Stimulated activated CD4-positive, alpha-beta T cell treated with anti-CD3 and anti-CD28 coated beads, Interleukin-4, amount 100 ng/mL, for 48 hours (primary cell): ENCODE results near the gene GDF2.

Experiments
- DNase-seq, 2 donors: peaks; one replicate each; pipeline ENCODE4 v3.0.0-alpha.2; 2020; ENCODE audit warnings: low read depth in 2 of 2

The GDF2 gene

GRCh38 chr10:47311932-47312662 lies 10.2 kb upstream of the GDF2 start:
- DNase-seq: peak; percentile 79

- DNase-seq: no peak
Measured at GRCh38 chr10:47312663-47312995, 9.6 kb upstream of the GDF2 start.

- no peak for DNase-seq
Measured at GRCh38 chr10:47314416-47314970, 7.8 kb upstream of the GDF2 start.

- DNase-seq: no peak
Measured at GRCh38 chr10:47315421-47315820, 6.8 kb upstream of the GDF2 start.

GRCh38 chr10:47316131-47316530 lies 6.1 kb upstream of the GDF2 start:
- DNase-seq: no peak

GRCh38 chr10:47317251-47317650 lies 5.0 kb upstream of the GDF2 start:
- DNase-seq: no peak

GRCh38 chr10:47318706-47319105 lies 3.5 kb upstream of the GDF2 start:
- DNase-seq: no peak

GRCh38 chr10:47319784-47320183 lies 2.5 kb upstream of the GDF2 start:
- no peak for DNase-seq

- no peak for DNase-seq
Measured at GRCh38 chr10:47320812-47321211, 1.4 kb upstream of the GDF2 start.

GRCh38 chr10:47321521-47322195 lies 596 bp upstream of the GDF2 start:
- DNase-seq: no peak

- no peak for DNase-seq
Measured at GRCh38 chr10:47323087-47323486, 833 bp downstream of the GDF2 start.

- DNase-seq: no peak
Measured at GRCh38 chr10:47323636-47324296, 1.5 kb downstream of the GDF2 start.

GRCh38 chr10:47325303-47326291 lies 3.3 kb downstream of the GDF2 start:
- no peak for DNase-seq

- no peak for DNase-seq
Measured at GRCh38 chr10:47326306-47326926, 4.2 kb downstream of the GDF2 start.

GRCh38 chr10:47326927-47327330 lies 4.7 kb downstream of the GDF2 start:
- no peak for DNase-seq

GRCh38 chr10:47329855-47330254 lies 7.6 kb downstream of the GDF2 start:
- no peak for DNase-seq

- no peak for DNase-seq
Measured at GRCh38 chr10:47330366-47330765, 8.1 kb downstream of the GDF2 start.

- DNase-seq: no peak
Measured at GRCh38 chr10:47330804-47331203, 8.6 kb downstream of the GDF2 start.

- DNase-seq: no peak
Measured at GRCh38 chr10:47331491-47331890, 9.2 kb downstream of the GDF2 start.

- no peak for DNase-seq
Measured at GRCh38 chr10:47331954-47332353, 9.7 kb downstream of the GDF2 start.

- DNase-seq: no peak
Measured at GRCh38 chr10:47332371-47332770, 10.1 kb downstream of the GDF2 start.
